H1 (cell line): ENCODE measurements around the gene APOBEC3G.

Source experiments
- BCL11A ChIP-seq, 2 experiments: IDR thresholded peaks; one replicate each; pipeline ENCODE4 v1.6.1; 2011; ENCODE audit warnings: low read depth in 2 of 2, low read length in 2 of 2, mild to moderate bottlenecking in 2 of 2
- CBX5 ChIP-seq: fragments of 300-800, 300-1000 bp; sonication (generic); IDR thresholded peaks from 2 replicates; pipeline ENCODE4 v1.7.1; 2016; ENCODE audit warnings: antibody characterized with exemption, low read length, low read depth
- CTCF ChIP-seq, 3 experiments: IDR thresholded peaks; 1 replicate in 2 of 3; 2 replicates in 1 of 3; pipeline versions ENCODE4 v1.5.1 to v1.6.1; 2011; ENCODE audit warnings: low read length in 3 of 3, mild to moderate bottlenecking in 3 of 3, inconsistent platforms in 2 of 3, low read depth in 1 of 3, moderate library complexity in 1 of 3; ENCODE audit not compliant: insufficient read depth in 1 of 3; ENCODE audit errors: control extremely low read depth in 1 of 3
- EZH2 ChIP-seq: fragments of 200-600 bp; sonication (generic); IDR thresholded peaks from 2 replicates; pipeline ENCODE4 v1.7.1; 2012; ENCODE audit warnings: low read depth, mild to moderate bottlenecking, moderate library complexity, low read length, inconsistent platforms; ENCODE audit not compliant: severe bottlenecking
- FOSL1 ChIP-seq: IDR thresholded peaks from 2 replicates; pipeline ENCODE4 v1.6.1; 2011; ENCODE audit warnings: mild to moderate bottlenecking, low read depth, low read length, moderate library complexity; ENCODE audit not compliant: insufficient read depth
- KDM1A ChIP-seq: fragments of 200-600, 300-600 bp; sonication (generic); IDR thresholded peaks from 2 replicates; pipeline ENCODE4 v1.7.1; 2016; ENCODE audit warnings: mild to moderate bottlenecking, low read length, borderline replicate concordance
- MAX ChIP-seq: IDR thresholded peaks from 2 replicates; pipeline ENCODE4 v1.6.1; 2012; ENCODE audit warnings: inconsistent platforms
- SIN3A ChIP-seq, 2 experiments: IDR thresholded peaks in 1 of 2; conservative IDR thresholded peaks in 1 of 2; 2 replicates each; pipeline ENCODE4 v1.6.1; 2011 to 2012; ENCODE audit warnings: low read length in 2 of 2, improper control_type of control experiment in 1 of 2, low read depth in 1 of 2, mild to moderate bottlenecking in 1 of 2
- TAF1 ChIP-seq: IDR thresholded peaks from 2 replicates; pipeline ENCODE4 v1.6.1; 2011; ENCODE audit warnings: mild to moderate bottlenecking, low read depth, low read length

GRCh38 chr22:39130892-39131855 lies 54.1 kb downstream of the APOBEC3G start:
- no peak for TF ChIP-seq TAF1
- no peak for TF ChIP-seq CBX5
- no peak for TF ChIP-seq CTCF (IDR thresholded peaks at IDR 0.05; ENCODE audit: control extremely low read depth in 1 of 3, insufficient read depth in 1 of 3, low read depth in 1 of 3, low read length in 3 of 3)
- no peak for TF ChIP-seq BCL11A (IDR thresholded peaks at IDR 0.05; ENCODE audit: low read depth in 2 of 2, low read length in 2 of 2)
- TF ChIP-seq EZH2 = no peak
- TF ChIP-seq FOSL1 = no peak
- no peak for TF ChIP-seq KDM1A
- no peak for TF ChIP-seq MAX
- TF ChIP-seq SIN3A (conservative IDR thresholded peaks at IDR 0.05 in 1 of 2, IDR thresholded peaks at IDR 0.05 in 1 of 2; ENCODE audit: low read depth in 1 of 2, low read length in 2 of 2) = no peak
